ENCODE results near the gene LCAT. TPM values are rescaled to one million over a fixed set of nuclear protein-coding genes. Genes with fewer than 3 reads are reported as not detected.

LCAT gene
- total and polyA plus RNA-seq, 9 donors: 7.5 to 31.2 (median 16.8) TPM

GRCh38 chr16:67932462-67932840, 11.5 kb downstream of the LCAT start:
- DNase-seq: no peak
- Histone ChIP-seq H3K9me3 (no peaks in the 10 kb centered on the region), H3K4me3 (no peak overlapping the region), H3K27me3 (no peaks in the 10 kb centered on the region), H3K27ac (peak overlapping the region in 1 of 2 donors; percentile 40), H3K36me3 (no peaks in the 10 kb centered on the region), H3K4me1 (ENCODE audit: insufficient read depth) (peaks cover 11% of the 10 kb centered on the region)
- intact Hi-C loops (cut with DNase I): loop anchor here in 2 of 4 donors (5.0 to 10.0 kb wide), 2 partner anchors 255 to 268 kb away; partner anchors contain the start of genes ACD (in 1 of the 2), C16orf86 (in 1 of the 2), ENKD1 (in 1 of the 2) and PARD6A (in 1 of the 2)
- TF ChIP-seq EP300 (IDR thresholded peaks at IDR 0.05) (no peak), CTCF (IDR thresholded peaks at IDR 0.05) (no peak), POLR2A (IDR thresholded peaks at IDR 0.05) (no peak)
- 88 to 93% (median 91%) methylated on average over 4 of the region's 4 CpGs for WGBS, 3 donors

- DNase-seq: peak in 4 of 5 donors; percentile 29 to 73 (median 62)
Measured at GRCh38 chr16:67931712-67932461, 12.0 kb downstream of the LCAT start, which contains the start of gene CTRL. Gene CTRL (minus strand): TSS chr16:67931862. CDS start chr16:67931852, 10 bp downstream.

GRCh38 chr16:67930678-67931211, 13.2 kb downstream of the LCAT start:
- no peak overlapping the region for H3K4me3 ChIP-seq
- WGBS, 3 donors: 85 to 92% (median 88%) methylated on average over 17 of the region's 17 CpGs
- peak overlapping the region in 1 of 2 donors; percentile 40 for H3K27ac ChIP-seq
- H3K4me1 ChIP-seq (ENCODE audit: insufficient read depth): peaks cover 7% of the 10 kb centered on the region
- H3K36me3 ChIP-seq: no peaks in the 10 kb centered on the region
- H3K27me3 ChIP-seq: no peaks in the 10 kb centered on the region
- TF ChIP-seq POLR2A (IDR thresholded peaks at IDR 0.05) (no peak), CTCF (IDR thresholded peaks at IDR 0.05) (no peak), EP300 (IDR thresholded peaks at IDR 0.05) (no peak)
- no peaks in the 10 kb centered on the region for H3K9me3 ChIP-seq
- peak in 1 of 5 donors; percentile 27 for DNase-seq
- intact Hi-C loops (cut with DNase I): loop anchor here in 2 of 4 donors (5.0 to 10.0 kb wide), 2 partner anchors 253 to 266 kb away; partner anchors contain the start of genes ACD (in 1 of the 2), C16orf86 (in 1 of the 2), ENKD1 (in 1 of the 2) and PARD6A (in 1 of the 2)

More at GRCh38 chr16:67931712-67932461, 12.0 kb downstream of the LCAT start, which contains the start of gene CTRL:
- Histone ChIP-seq H3K27me3 (no peaks in the 10 kb centered on the region), H3K9me3 (no peaks in the 10 kb centered on the region), H3K4me3 (no peak within 1 kb of the TSS), H3K4me1 (ENCODE audit: insufficient read depth) (peaks cover 7% of the 10 kb centered on the region), H3K27ac (peak within 1 kb of the TSS; percentile 40 to 52), H3K36me3 (no peaks in the 10 kb centered on the region)
- intact Hi-C loops (cut with DNase I): loop anchor here in 2 of 4 donors (5.0 to 10.0 kb wide), 2 partner anchors 255 to 267 kb away; partner anchors contain the start of genes ACD (in 1 of the 2), C16orf86 (in 1 of the 2), ENKD1 (in 1 of the 2) and PARD6A (in 1 of the 2)
- 41 to 45% (median 42%) methylated on average over 15 of the region's 15 CpGs for WGBS, 3 donors
- TF ChIP-seq CTCF (IDR thresholded peaks at IDR 0.05) (peak in 1 of 3 donors; percentile 29), EP300 (IDR thresholded peaks at IDR 0.05) (no peak)

- intact Hi-C loops (cut with DNase I): loop anchor here in 2 of 4 donors (5.0 to 10.0 kb wide), 2 partner anchors 253 to 265 kb away; partner anchors contain the start of genes ACD (in 1 of the 2), C16orf86 (in 1 of the 2), ENKD1 (in 1 of the 2) and PARD6A (in 1 of the 2)
- peak in 1 of 5 donors; percentile 9 for DNase-seq
- no peak overlapping the region for H3K4me3 ChIP-seq
- no peaks in the 10 kb centered on the region for H3K36me3 ChIP-seq
- no peaks in the 10 kb centered on the region for H3K27me3 ChIP-seq
- H3K27ac ChIP-seq: no peak overlapping the region
- no peaks in the 10 kb centered on the region for H3K9me3 ChIP-seq
- 90 to 96% (median 91%) methylated on average over 9 to 14 of the region's 14 CpGs for WGBS, 3 donors
- H3K4me1 ChIP-seq (ENCODE audit: insufficient read depth): peaks cover 9% of the 10 kb centered on the region
- TF ChIP-seq EP300 (IDR thresholded peaks at IDR 0.05) (no peak), CTCF (IDR thresholded peaks at IDR 0.05) (no peak), POLR2A (IDR thresholded peaks at IDR 0.05) (no peak)
Measured at GRCh38 chr16:67930191-67930590, 13.7 kb downstream of the LCAT start.
